Measurements from ENCODE around the gene SLC22A31. TPM values are rescaled to one million over a fixed set of nuclear protein-coding genes. Genes with fewer than 3 reads are reported as not detected.

SLC22A31 gene
- total RNA-seq, 2 experiments from 2014 or later: not detected

GRCh38 chr16:89197033-89197632, 3.2 kb downstream of the SLC22A31 start:
- Histone ChIP-seq H4K20me1 (ENCODE audit: insufficient read depth, low read length) (no peaks in the 10 kb centered on the region), H3K4me1 (ENCODE audit: insufficient read depth, low read length, poor library complexity, severe bottlenecking) (no peaks in the 10 kb centered on the region), H3K4me2 (ENCODE audit: low read length) (no peak overlapping the region), H3K36me3 (ENCODE audit: insufficient read depth, low read length) (no peaks in the 10 kb centered on the region), H2AFZ (ENCODE audit: low read length) (no peak overlapping the region), H3K79me2 (ENCODE audit: insufficient read depth, low read depth, low read length) (no peaks in the 10 kb centered on the region), H3K4me3 (ENCODE audit: low read depth, low read length, poor library complexity, severe bottlenecking) (no peak overlapping the region), H3K9me3 (ENCODE audit: low read length) (no peaks in the 10 kb centered on the region), H3K27ac (ENCODE audit: low read depth, low read length, poor library complexity, severe bottlenecking) (no peak overlapping the region), H3K9me2 (ENCODE audit: insufficient read depth, low read length) (no peaks in the 10 kb centered on the region)
- no peak for TF ChIP-seq EZH2phosphoT487 (IDR thresholded peaks at IDR 0.05; ENCODE audit: borderline replicate concordance, low read depth, low read length)
- TF ChIP-seq CTCF (conservative IDR thresholded peaks at IDR 0.05; ENCODE audit: low read length): no peak
- ChIA-PET CTCF (ENCODE audit: unreplicated experiment) (no interaction called here), POLR2A (no interaction called here)
- no peak for DNase-seq (ENCODE audit: low spot score)
- BruUV-seq (replicated peaks): no TSS peak
- intact Hi-C loops (cut with micrococcal nuclease; ENCODE audit: unreplicated experiment): no loop called here

- CTCF ChIA-PET (ENCODE audit: unreplicated experiment): no interaction called here
These were observed 4.7 kb downstream of the SLC22A31 start for GRCh38 chr16:89195521-89196171.

More at GRCh38 chr16:89195521-89196171, 4.7 kb downstream of the SLC22A31 start:
- Histone ChIP-seq H3K36me3 (ENCODE audit: insufficient read depth, low read length) (no peaks in the 10 kb centered on the region), H3K79me2 (ENCODE audit: insufficient read depth, low read depth, low read length) (no peaks in the 10 kb centered on the region), H4K20me1 (ENCODE audit: insufficient read depth, low read length) (no peaks in the 10 kb centered on the region), H3K9me2 (ENCODE audit: insufficient read depth, low read length) (no peaks in the 10 kb centered on the region), H3K4me3 (ENCODE audit: low read depth, low read length, poor library complexity, severe bottlenecking) (no peak overlapping the region), H3K27ac (ENCODE audit: low read depth, low read length, poor library complexity, severe bottlenecking) (no peak overlapping the region), H3K4me1 (ENCODE audit: insufficient read depth, low read length, poor library complexity, severe bottlenecking) (no peaks in the 10 kb centered on the region), H3K9me3 (ENCODE audit: low read length) (no peaks in the 10 kb centered on the region), H2AFZ (ENCODE audit: low read length) (no peak overlapping the region), H3K4me2 (ENCODE audit: low read length) (no peak overlapping the region)
- BruUV-seq (replicated peaks): no TSS peak
- POLR2A ChIA-PET: no interaction called here
- DNase-seq (ENCODE audit: low spot score): no peak
- intact Hi-C loops (cut with micrococcal nuclease; ENCODE audit: unreplicated experiment): no loop called here
- TF ChIP-seq CTCF (conservative IDR thresholded peaks at IDR 0.05; ENCODE audit: low read length) (no peak), EZH2phosphoT487 (IDR thresholded peaks at IDR 0.05; ENCODE audit: borderline replicate concordance, low read depth, low read length) (no peak)
